Activated B cell treated with CpG ODN at 0.5 μM for 24 hours (primary cell): ENCODE data around the gene FAM168B. TPM values are rescaled to one million over a fixed set of nuclear protein-coding genes. Genes with fewer than 3 reads are reported as not detected.
"Not testable (repeated sequence)": the region's sequence is repeated elsewhere in the genome, so short reads cannot be mapped to it uniquely, and the experiment has no call there.

Experiments used
- ATAC-seq: fragments of 200-7000 bp; cut with Tn5 transposase; one replicate; pipeline ENCODE4 v1.10.0; 2021; ENCODE audit warnings: low read depth, mild to moderate bottlenecking, moderate library complexity
- CTCF ChIA-PET: fragments of 350-600 bp; sonication (Branson Sonifier 250); formaldehyde crosslinking; loops from one replicate; lab custom pipeline; 2021; ENCODE audit warnings: antibody characterized with exemption; lab: Charles Lee
- POLR2A ChIA-PET: fragments of 350-600 bp; sonication (Branson Sonifier 250); formaldehyde crosslinking; loops from one replicate; lab custom pipeline; 2021; ENCODE audit warnings: antibody characterized with exemption; lab: Charles Lee
- DNase-seq: peaks from one replicate; pipeline ENCODE4 v3.0.0; 2022
- H3K27ac Mint-ChIP-seq: one replicate; pipeline ENCODE4 v1.8.0; 2020; ENCODE audit warnings: mixed read lengths
- H3K27me3 Mint-ChIP-seq: one replicate; pipeline ENCODE4 v1.8.0; 2021; ENCODE audit warnings: mixed read lengths
- H3K36me3 Mint-ChIP-seq: one replicate; pipeline ENCODE4 v1.8.0; 2021; ENCODE audit warnings: low read depth, mixed read lengths
- H3K4me1 Mint-ChIP-seq: one replicate; pipeline ENCODE4 v1.8.0; 2021; ENCODE audit warnings: mixed read lengths
- H3K4me3 Mint-ChIP-seq: one replicate; pipeline ENCODE4 v1.8.0; 2020; ENCODE audit warnings: mild to moderate bottlenecking, mixed read lengths
- H3K9me3 Mint-ChIP-seq: one replicate; pipeline ENCODE4 v1.8.0; 2020; ENCODE audit warnings: mixed read lengths
- intact Hi-C: fragments of 100-400 bp; cut with micrococcal nuclease; formaldehyde crosslinking; loops from one replicate; pipeline ENCODE4 v1.15.1; 2024
- total RNA-seq: library from RNA; stranded (reverse); gene quantifications from 2 replicates; pipeline ENCODE4 v1.2.3, GENCODE V29; 2022
- TF ChIP-seq, protein P1 (sequence below): fragments of 200-600 bp; IDR thresholded peaks from one replicate; pipeline ENCODE4 v1.8.0; 2022; ENCODE audit warnings: antibody characterized with exemption, mild to moderate bottlenecking

The FAM168B gene
- total RNA-seq, 1 donor from 2014 or later = 62.5 TPM

DNA sequence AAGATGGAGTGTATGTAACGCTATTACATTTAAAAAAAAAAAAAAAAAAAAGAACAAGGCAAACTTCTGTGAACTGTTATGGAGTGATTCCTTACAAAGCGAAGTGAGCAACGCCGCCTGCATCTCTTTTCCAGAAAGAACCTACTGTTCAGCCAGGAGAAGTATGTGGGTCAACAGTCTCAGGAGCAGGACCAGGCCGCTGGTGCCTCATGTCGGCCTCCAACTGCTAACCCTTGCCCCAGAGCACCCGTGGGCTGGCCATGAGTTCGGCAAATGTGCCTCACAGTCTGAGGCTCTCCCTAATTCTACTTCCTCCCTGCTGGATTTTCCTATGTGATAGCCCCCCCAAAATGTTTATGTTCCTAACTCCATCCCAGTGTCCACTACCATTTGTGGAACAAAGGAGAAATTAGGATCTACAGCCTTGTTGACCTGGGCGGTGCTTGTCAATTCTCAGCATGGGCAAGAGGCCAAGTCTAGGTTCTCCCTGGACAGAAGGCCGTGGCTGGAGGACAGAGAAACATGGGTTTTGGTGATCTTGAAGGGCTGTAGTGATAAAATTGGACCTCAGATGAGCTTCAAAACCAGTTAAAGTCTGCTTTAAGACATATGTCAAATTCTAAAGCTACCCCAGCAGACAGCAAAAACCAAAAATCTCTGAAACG, 15.9 kb downstream of the FAM168B start:
- DNase-seq = no peak
- POLR2A ChIA-PET = no interaction called here
- Mint-ChIP-seq H3K27me3 (no peaks in the 10 kb centered on the region), H3K36me3 (peaks cover 85% of the 10 kb centered on the region), H3K27ac (no peak overlapping the region), H3K4me1 (peaks cover 3% of the 10 kb centered on the region), H3K4me3 (no peak overlapping the region), H3K9me3 (no peaks in the 10 kb centered on the region)
- TF ChIP-seq, protein P1, sequence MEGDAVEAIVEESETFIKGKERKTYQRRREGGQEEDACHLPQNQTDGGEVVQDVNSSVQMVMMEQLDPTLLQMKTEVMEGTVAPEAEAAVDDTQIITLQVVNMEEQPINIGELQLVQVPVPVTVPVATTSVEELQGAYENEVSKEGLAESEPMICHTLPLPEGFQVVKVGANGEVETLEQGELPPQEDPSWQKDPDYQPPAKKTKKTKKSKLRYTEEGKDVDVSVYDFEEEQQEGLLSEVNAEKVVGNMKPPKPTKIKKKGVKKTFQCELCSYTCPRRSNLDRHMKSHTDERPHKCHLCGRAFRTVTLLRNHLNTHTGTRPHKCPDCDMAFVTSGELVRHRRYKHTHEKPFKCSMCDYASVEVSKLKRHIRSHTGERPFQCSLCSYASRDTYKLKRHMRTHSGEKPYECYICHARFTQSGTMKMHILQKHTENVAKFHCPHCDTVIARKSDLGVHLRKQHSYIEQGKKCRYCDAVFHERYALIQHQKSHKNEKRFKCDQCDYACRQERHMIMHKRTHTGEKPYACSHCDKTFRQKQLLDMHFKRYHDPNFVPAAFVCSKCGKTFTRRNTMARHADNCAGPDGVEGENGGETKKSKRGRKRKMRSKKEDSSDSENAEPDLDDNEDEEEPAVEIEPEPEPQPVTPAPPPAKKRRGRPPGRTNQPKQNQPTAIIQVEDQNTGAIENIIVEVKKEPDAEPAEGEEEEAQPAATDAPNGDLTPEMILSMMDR = no peak
- no peak for ATAC-seq
- intact Hi-C loops = no loop called here
- CTCF ChIA-PET = no interaction called here

DNA sequence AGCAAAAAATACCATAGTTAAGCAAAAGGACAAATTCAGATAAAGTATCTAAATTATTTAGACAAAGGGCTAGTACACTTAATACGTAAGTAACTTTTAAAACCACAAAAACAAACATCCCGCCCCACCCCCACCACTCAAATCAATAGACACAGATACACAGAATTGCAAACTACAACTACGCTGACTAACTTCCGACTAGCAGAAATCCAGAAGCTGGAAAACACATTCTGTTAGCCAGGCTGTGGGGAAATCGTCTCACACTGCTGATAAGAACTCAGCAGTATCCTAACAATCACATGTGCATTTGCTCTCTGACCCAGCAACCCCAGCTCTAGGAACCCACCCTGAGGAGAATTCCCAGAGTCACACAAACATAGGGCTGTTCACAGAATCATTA, 16.6 kb downstream of the FAM168B start:
- no peaks in the 10 kb centered on the region for H3K9me3 Mint-ChIP-seq
- H3K27me3 Mint-ChIP-seq = no peaks in the 10 kb centered on the region
- ChIA-PET POLR2A (no interaction called here), CTCF (no interaction called here)
- peaks cover 84% of the 10 kb centered on the region for H3K36me3 Mint-ChIP-seq
- DNase-seq (no peak), ATAC-seq (no peak)
- H3K4me3 Mint-ChIP-seq = no peak overlapping the region
- H3K4me1 Mint-ChIP-seq = peaks cover 3% of the 10 kb centered on the region
- H3K27ac Mint-ChIP-seq = no peak overlapping the region
- intact Hi-C loops = no loop called here
- TF ChIP-seq, protein P1 = no peak

DNA sequence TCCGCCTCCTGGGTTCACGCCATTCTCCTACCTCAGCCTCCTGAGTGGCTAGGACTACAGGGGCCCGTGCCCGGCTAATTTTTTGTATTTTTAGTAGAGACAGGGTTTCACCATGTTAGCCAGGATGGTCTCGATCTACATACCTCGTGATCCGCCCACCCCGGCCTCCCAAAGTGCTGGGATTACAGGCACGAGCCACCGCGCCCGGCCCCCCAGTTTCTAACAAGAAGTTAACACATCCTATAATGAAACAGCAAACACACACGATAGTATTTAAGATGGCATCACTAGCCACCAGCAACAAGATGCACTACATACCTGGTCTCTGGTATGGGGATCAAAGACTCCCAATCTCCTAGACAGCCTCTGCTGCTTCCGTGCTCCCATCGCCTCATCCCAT, 17.7 kb downstream of the FAM168B start:
- H3K27me3 Mint-ChIP-seq, CTCF ChIA-PET, ATAC-seq, POLR2A ChIA-PET, intact Hi-C loops, H3K4me3 Mint-ChIP-seq, H3K27ac Mint-ChIP-seq, H3K9me3 Mint-ChIP-seq, DNase-seq, H3K4me1 Mint-ChIP-seq: not testable (repeated sequence)
- H3K36me3 Mint-ChIP-seq = peaks cover 82% of the 10 kb centered on the region

DNA sequence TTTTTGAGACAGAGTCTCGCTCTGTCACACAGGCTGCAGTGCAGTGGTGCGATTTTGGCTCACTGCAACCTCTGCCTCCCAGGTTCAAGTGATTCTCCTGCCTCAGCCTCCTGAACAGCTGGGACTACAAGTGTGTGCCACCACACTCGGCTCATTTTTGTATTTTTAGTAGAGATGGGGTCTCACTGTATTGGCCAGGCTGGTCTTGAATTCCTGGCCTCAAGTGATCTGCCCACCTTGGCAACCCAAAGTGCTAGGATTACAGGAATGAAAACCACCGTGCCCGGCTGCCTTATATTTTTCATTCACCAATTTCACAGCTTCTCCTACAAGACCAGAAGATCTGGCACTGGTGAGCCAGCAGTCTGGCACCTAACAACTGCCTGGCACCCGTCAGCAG, 25.1 kb downstream of the FAM168B start:
- H3K9me3 Mint-ChIP-seq, intact Hi-C loops, ATAC-seq, POLR2A ChIA-PET, H3K4me1 Mint-ChIP-seq, DNase-seq, H3K27ac Mint-ChIP-seq, CTCF ChIA-PET, H3K27me3 Mint-ChIP-seq, H3K4me3 Mint-ChIP-seq: not testable (repeated sequence)
- H3K36me3 Mint-ChIP-seq = peaks cover 73% of the 10 kb centered on the region

DNA sequence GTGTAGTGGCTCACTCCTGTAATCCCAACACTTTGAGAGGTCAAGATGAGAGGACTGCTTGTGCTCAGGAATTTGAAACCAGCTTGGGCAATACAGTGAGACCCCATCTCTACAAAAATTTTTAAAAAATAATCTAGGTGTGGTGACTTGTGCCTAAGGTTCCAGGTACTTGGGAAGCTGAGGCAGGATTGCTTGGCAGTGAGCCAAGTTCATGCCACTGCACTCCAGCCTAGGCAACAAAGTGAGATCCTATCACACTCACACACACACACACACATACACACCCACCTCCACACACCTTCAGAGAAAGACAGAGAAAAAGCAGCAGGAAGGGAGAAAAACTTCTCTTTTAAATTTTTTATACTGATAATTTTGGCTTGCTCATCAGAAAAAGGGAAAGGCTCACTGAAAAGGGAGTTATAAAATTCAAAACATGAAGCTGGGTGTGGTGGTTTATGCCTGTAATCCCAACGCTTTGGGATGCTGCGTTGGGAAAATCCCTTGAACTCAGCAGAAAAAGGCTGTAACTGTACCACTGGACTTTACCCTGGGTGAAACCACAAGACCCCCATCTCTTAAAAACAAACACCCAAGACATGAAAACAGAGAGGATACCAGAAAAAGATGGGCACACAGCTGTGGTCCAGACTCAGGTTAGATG, 25.7 kb downstream of the FAM168B start:
- H3K27me3 Mint-ChIP-seq = no peaks in the 10 kb centered on the region
- H3K4me1 Mint-ChIP-seq = peaks cover 3% of the 10 kb centered on the region
- H3K4me3 Mint-ChIP-seq = no peak overlapping the region
- H3K27ac Mint-ChIP-seq = no peak overlapping the region
- H3K9me3 Mint-ChIP-seq = no peaks in the 10 kb centered on the region
- ChIA-PET CTCF (no interaction called here), POLR2A (no interaction called here)
- intact Hi-C loops = no loop called here
- H3K36me3 Mint-ChIP-seq = peaks cover 74% of the 10 kb centered on the region
- ATAC-seq (no peak), DNase-seq (no peak)
- TF ChIP-seq, protein P1 = no peak

DNA sequence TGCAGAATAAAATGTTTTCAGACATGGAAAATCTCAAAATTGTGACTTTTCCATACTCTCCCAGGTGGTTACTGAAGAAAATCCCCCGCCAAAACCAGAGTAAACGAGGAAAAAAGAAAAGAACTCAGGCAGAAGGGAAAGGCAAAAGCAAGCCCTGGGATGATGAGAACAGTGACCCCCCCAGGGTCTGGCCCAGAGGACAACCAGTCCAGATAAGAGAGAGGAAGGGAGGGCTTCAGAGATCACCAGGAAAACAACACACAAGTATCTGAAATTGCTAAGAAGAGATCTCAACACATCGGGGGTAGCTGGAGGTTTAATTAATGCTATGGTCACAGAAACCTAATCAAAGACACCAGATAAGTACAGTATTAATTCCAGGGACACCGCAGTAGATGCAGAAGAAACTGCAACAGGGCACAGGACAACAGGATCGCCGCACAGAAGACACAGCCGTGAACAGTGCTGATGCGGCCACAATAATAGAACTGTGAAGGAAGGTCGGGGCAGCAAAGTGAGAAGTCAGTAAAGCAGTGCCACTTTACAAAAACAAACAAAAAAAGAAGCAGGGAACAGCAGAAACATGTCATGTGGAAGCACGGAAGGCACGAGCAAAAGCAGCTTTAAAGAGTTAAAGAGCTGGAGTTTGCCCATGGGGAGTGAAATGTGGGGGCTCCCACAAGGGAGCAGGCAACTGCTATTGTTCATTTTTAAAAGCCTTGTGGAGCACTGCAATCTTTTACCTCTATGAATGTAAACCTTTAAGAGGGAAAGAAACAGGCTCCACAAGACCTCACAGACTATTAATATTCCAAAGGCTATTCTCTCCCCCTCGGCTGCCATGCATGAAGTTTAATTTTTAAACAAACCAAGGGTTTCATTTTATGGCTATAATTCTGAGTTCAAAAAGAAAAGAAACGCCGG, 28.4 kb downstream of the FAM168B start:
- peaks cover 70% of the 10 kb centered on the region for H3K36me3 Mint-ChIP-seq
- POLR2A ChIA-PET = no interaction called here
- H3K4me3 Mint-ChIP-seq = no peak overlapping the region
- TF ChIP-seq, protein P1 = no peak
- no peak overlapping the region for H3K27ac Mint-ChIP-seq
- no peaks in the 10 kb centered on the region for H3K9me3 Mint-ChIP-seq
- peaks cover 3% of the 10 kb centered on the region for H3K4me1 Mint-ChIP-seq
- ATAC-seq = no peak
- CTCF ChIA-PET = no interaction called here
- DNase-seq = no peak
- intact Hi-C loops = no loop called here
- H3K27me3 Mint-ChIP-seq = no peaks in the 10 kb centered on the region
